ENCODE results near the gene TIMM23B.
"Not testable (repeated sequence)": the region's sequence is repeated elsewhere in the genome, so short reads cannot be mapped to it uniquely, and the experiment has no call there.

GRCh38 chr10:50019279-50019678 lies 77.4 kb downstream of the TIMM23B start:
- TF ChIP-seq, protein P1, sequence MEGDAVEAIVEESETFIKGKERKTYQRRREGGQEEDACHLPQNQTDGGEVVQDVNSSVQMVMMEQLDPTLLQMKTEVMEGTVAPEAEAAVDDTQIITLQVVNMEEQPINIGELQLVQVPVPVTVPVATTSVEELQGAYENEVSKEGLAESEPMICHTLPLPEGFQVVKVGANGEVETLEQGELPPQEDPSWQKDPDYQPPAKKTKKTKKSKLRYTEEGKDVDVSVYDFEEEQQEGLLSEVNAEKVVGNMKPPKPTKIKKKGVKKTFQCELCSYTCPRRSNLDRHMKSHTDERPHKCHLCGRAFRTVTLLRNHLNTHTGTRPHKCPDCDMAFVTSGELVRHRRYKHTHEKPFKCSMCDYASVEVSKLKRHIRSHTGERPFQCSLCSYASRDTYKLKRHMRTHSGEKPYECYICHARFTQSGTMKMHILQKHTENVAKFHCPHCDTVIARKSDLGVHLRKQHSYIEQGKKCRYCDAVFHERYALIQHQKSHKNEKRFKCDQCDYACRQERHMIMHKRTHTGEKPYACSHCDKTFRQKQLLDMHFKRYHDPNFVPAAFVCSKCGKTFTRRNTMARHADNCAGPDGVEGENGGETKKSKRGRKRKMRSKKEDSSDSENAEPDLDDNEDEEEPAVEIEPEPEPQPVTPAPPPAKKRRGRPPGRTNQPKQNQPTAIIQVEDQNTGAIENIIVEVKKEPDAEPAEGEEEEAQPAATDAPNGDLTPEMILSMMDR (IDR thresholded peaks at IDR 0.05) = not testable (repeated sequence)
- not testable (repeated sequence) for TF ChIP-seq POLR2A (IDR thresholded peaks at IDR 0.05)
